ENCODE results near the gene ECE1. TPM values are rescaled to one million over a fixed set of nuclear protein-coding genes. Genes with fewer than 3 reads are reported as not detected.
"Not testable (repeated sequence)": the region's sequence is repeated elsewhere in the genome, so short reads cannot be mapped to it uniquely, and the experiment has no call there.

ECE1 gene
- total RNA-seq, 1 experiment from 2014 or later: 82.6 TPM

DNA sequence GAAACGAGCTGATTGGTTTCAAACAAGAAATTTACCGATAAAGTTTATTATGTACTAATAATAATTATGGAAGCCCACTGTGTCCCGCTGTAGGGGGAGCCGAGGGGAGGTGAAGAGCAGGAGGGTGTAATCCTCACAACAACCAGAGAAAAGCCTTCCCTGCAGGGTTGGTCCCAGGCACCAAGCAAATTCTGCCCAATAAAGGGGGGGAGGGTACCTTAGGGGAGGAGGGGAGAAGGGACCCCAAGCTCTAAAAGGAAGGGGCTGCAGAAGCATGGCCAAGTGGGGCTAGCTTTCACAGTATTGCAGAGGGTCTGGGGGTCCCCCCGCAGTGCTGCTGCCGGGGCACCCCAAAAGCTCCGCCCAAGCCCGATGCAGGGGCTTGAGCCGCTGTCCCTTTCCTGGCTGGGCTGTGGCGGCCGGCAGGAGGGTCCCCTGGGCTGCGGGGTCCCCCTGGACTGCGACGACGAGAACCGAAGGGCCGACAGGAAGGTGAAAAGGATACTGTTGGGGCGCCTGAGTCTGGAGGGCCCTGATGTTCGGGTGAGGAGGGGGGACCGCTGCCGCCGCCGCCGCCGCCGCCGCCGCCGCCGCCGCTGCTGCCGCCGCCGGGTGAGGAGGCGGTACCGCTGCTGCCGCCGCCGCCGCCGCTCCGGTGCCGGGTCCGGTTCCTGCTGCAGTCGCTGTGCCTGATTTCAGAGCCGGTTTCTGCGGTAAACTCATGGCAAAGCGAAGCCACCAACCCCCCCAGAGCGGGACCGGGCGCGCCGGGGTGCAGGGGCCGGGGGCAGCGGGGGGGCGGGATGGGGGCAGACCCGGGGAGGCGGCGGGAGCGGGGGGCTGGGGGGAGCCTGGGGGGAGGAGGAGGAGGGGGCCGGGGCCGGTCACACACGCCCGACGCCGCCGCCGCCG is 114.3 kb downstream of the ECE1 start:
- H3K27ac ChIP-seq: peak overlapping the region; percentile 1
- no peaks in the 10 kb centered on the region for H3K9me3 ChIP-seq (replicated peaks)
- DNase-seq (ENCODE audit: low read depth in 1 of 2, low spot score in 2 of 2): peak in 1 of 2 experiments; percentile 50
- no peaks in the 10 kb centered on the region for H3K27me3 ChIP-seq (replicated peaks)
- peaks cover 16% of the 10 kb centered on the region for H3K4me1 ChIP-seq (replicated peaks)
- peaks cover 22% of the 10 kb centered on the region for H3K36me3 ChIP-seq
- H3K4me3 ChIP-seq: peak overlapping the region; percentile 81

DNA sequence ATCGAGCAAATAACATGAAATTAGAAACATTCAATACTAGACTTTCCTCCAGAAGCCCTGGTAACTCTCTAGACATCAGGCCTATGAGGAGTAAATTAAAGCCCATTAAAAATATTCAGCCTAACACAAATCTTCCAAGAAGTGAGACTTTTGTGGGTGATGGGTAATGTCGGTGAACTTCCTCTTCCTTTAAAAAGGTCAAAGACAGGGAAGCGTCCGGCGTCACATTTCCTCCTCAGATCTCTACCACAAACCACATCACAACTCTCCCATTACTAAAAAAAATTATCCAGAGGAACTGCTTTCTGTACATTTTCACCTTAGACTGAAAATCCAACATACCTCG is 115.0 kb downstream of the ECE1 start:
- no peaks in the 10 kb centered on the region for H3K9me3 ChIP-seq (replicated peaks)
- no peaks in the 10 kb centered on the region for H3K27me3 ChIP-seq (replicated peaks)
- peak overlapping the region; percentile 81 for H3K4me3 ChIP-seq
- DNase-seq (ENCODE audit: low read depth in 1 of 2, low spot score in 2 of 2): peak in 1 of 2 experiments; percentile 41
- H3K4me1 ChIP-seq (replicated peaks): peaks cover 16% of the 10 kb centered on the region
- H3K27ac ChIP-seq: peak overlapping the region; percentile 1
- H3K36me3 ChIP-seq: peaks cover 27% of the 10 kb centered on the region

DNA sequence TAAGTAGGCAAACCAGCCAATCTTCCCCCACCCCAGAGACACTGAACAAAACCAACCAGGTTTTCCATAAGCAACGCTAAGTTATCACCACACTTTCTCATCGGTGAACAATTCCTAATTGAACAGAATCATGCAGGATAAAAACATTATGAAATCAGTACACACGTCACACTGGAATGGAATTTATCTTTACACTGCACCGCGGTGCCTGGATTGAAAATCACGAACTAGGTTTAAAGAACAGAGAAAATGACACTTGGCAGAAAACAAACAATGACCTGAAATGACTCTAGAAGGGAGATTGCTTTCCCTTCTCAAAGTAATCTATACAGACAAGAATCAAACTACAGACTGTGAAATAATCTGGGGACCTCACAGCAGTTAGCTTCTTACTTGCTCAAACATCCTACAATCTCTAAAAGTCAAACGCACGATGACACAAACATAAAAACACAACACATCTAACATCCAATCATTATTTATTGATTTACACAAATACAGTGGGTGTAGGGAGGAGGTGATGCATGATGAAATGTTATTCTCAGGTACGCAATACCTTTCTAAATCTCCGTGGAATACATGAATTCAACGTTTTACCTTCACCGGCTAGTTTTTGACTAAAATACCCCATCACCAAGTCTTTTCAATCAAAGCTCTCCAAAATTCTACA is 115.5 kb downstream of the ECE1 start:
- Histone ChIP-seq H3K27ac (peak overlapping the region; percentile 1), H3K4me1 (replicated peaks) (peaks cover 16% of the 10 kb centered on the region), H3K27me3 (replicated peaks) (no peaks in the 10 kb centered on the region), H3K36me3 (peaks cover 31% of the 10 kb centered on the region), H3K9me3 (replicated peaks) (no peaks in the 10 kb centered on the region), H3K4me3 (peak overlapping the region; percentile 81)
- DNase-seq (ENCODE audit: low read depth in 1 of 2, low spot score in 2 of 2): peak in 1 of 2 experiments; percentile 28

DNA sequence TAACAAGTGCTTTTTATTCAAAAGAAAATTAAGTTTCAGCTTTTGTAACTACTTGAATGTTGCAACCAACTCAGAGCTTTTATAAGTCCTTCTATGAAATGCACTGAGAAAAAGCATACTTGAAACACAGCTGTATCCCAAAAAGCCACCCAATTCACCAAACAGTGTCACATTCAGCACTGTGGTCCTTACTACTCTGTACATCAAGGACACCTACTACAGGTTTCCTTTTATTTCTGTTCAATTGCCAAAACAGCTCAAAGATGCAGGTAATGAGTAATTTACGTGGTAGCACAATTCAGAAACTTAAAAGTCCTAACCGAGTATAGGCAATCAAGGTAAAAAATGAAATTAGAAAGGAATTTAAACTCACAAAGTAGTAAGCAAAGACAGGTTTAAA is 116.0 kb downstream of the ECE1 start:
- no peak for DNase-seq (ENCODE audit: low read depth in 1 of 2, low spot score in 2 of 2)
- Histone ChIP-seq H3K4me1 (replicated peaks) (peaks cover 16% of the 10 kb centered on the region), H3K27ac (no peak overlapping the region), H3K36me3 (peaks cover 34% of the 10 kb centered on the region), H3K9me3 (replicated peaks) (no peaks in the 10 kb centered on the region), H3K27me3 (replicated peaks) (no peaks in the 10 kb centered on the region), H3K4me3 (peak overlapping the region; percentile 81)

DNA sequence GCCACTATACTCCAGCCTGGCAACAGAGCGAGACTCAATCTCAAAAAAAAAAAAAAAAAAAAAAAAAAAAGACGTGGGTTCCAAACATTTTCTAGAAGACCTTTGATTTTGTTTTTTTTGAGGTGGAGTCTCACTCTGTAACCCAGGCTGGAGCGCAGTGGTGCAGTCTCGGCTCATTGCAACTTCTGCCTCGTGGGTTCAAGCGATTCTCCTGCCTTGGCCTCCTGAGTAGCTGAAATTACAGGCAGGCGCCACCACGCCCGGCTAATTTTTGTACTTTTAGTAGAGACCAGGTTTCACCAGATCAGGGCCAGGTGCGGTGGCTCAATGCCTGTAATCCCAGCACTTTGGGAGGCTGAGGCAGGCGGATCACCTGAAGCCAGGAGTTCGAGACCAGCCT is 117.2 kb downstream of the ECE1 start:
- DNase-seq (ENCODE audit: low read depth in 1 of 2, low spot score in 2 of 2); H3K9me3 ChIP-seq (replicated peaks); H3K27me3 ChIP-seq (replicated peaks); H3K27ac ChIP-seq; H3K4me3 ChIP-seq: not testable (repeated sequence)
- Histone ChIP-seq H3K4me1 (replicated peaks) (peaks cover 16% of the 10 kb centered on the region), H3K36me3 (peaks cover 44% of the 10 kb centered on the region)

DNA sequence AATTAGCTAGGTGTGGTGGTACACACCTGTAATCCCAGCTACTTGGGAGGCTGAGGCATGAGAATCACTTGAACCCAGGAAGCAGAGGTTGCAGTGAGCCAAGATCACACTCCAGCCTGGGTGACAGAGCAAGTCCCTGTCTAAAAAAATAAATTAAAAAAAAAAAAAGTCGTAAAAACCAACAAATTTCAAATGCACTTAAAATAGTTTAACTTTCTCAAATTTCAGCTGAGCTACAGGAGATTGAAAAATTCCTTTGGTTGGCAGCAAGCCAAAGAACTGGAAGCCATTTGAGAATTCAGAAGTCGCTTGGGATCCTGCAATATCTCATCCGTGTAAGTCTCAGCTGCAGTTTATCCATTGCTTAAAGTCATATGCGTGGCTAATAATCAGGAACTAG is 119.4 kb downstream of the ECE1 start:
- H3K9me3 ChIP-seq (replicated peaks); H3K4me3 ChIP-seq; DNase-seq (ENCODE audit: low read depth in 1 of 2, low spot score in 2 of 2); H3K27ac ChIP-seq; H3K27me3 ChIP-seq (replicated peaks): not testable (repeated sequence)
- Histone ChIP-seq H3K4me1 (replicated peaks) (peaks cover 12% of the 10 kb centered on the region), H3K36me3 (peaks cover 61% of the 10 kb centered on the region)

DNA sequence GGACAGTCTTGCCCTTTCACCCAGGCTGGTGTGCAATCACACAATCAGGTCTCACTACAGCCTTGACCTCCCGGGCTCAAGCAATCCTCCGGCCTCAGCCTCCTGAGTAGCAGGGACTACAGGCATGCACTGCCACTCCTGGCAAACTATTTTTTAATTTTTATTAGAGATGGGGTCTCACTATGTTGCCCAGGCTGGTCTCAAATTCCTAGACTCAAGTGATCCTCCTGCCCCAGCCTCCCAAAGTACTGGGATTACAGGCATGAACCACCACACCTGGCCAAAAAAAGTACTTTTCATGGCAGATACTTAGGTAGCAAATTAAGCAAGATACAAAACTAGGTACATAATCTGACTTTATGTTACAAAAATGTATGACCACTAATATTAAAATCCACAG is 121.8 kb downstream of the ECE1 start:
- peaks cover 7% of the 10 kb centered on the region for H3K4me1 ChIP-seq (replicated peaks)
- H3K27me3 ChIP-seq (replicated peaks): no peaks in the 10 kb centered on the region
- H3K36me3 ChIP-seq: peaks cover 70% of the 10 kb centered on the region
- no peak overlapping the region for H3K27ac ChIP-seq
- no peaks in the 10 kb centered on the region for H3K9me3 ChIP-seq (replicated peaks)
- DNase-seq (ENCODE audit: low read depth in 1 of 2, low spot score in 2 of 2): no peak
- H3K4me3 ChIP-seq: no peak overlapping the region

Other genes starting within 250 kb of the ECE1 start
- gene EIF4G3, start 113.6 kb downstream of the ECE1 start, total RNA-seq (2014; rRNA removed; shearing (Covaris generic)): 23.5 and 30.2 TPM in 2 replicates
- 40.4 and 44.8 TPM in 2 replicates for gene NBPF3, start 149.7 kb upstream of the ECE1 start, total RNA-seq (2014; rRNA removed; shearing (Covaris generic))
- 269 and 410 TPM in 2 replicates for gene ALPL, start 219.0 kb upstream of the ECE1 start, total RNA-seq (2014; rRNA removed; shearing (Covaris generic))

All from SJSA1 (cell line).